IPS-11a (cell line): Measurements from ENCODE around the gene BUB1.
"Not testable (repeated sequence)": the region's sequence is repeated elsewhere in the genome, so short reads cannot be mapped to it uniquely, and the experiment has no call there.

Source experiments
- H3K4me3 ChIP-seq: one replicate; pipeline ENCODE4 v1.5.1; 2013; ENCODE audit warnings: low read depth, low read length, control low read depth

Gene BUB1

GRCh38 chr2:110659248-110659647, 18.6 kb downstream of the BUB1 start:
- H3K4me3 ChIP-seq: no peak overlapping the region

GRCh38 chr2:110657724-110658305, 20.0 kb downstream of the BUB1 start:
- no peak overlapping the region for H3K4me3 ChIP-seq

- H3K4me3 ChIP-seq: no peak overlapping the region
Measured at GRCh38 chr2:110655701-110656100, 22.2 kb downstream of the BUB1 start.

- no peak overlapping the region for H3K4me3 ChIP-seq
Measured at GRCh38 chr2:110653861-110654260, 24.0 kb downstream of the BUB1 start.

GRCh38 chr2:110650346-110650745, 27.5 kb downstream of the BUB1 start:
- H3K4me3 ChIP-seq: no peak overlapping the region

- H3K4me3 ChIP-seq: no peak overlapping the region
Measured at GRCh38 chr2:110647777-110648176, 30.1 kb downstream of the BUB1 start.

GRCh38 chr2:110645616-110646015, 32.2 kb downstream of the BUB1 start:
- H3K4me3 ChIP-seq: no peak overlapping the region

GRCh38 chr2:110644357-110644756, 33.5 kb downstream of the BUB1 start:
- H3K4me3 ChIP-seq: no peak overlapping the region

GRCh38 chr2:110642360-110642759, 35.5 kb downstream of the BUB1 start:
- H3K4me3 ChIP-seq: no peak overlapping the region

GRCh38 chr2:110639972-110640371, 37.9 kb downstream of the BUB1 start:
- H3K4me3 ChIP-seq: no peak overlapping the region

- no peak overlapping the region for H3K4me3 ChIP-seq
Measured at GRCh38 chr2:110638952-110639695, 38.7 kb downstream of the BUB1 start.

GRCh38 chr2:110638004-110638403, 39.9 kb downstream of the BUB1 start:
- H3K4me3 ChIP-seq: no peak overlapping the region

- H3K4me3 ChIP-seq: no peak overlapping the region
Measured at GRCh38 chr2:110637093-110637492, 40.8 kb downstream of the BUB1 start.

- H3K4me3 ChIP-seq: not testable (repeated sequence)
Measured at GRCh38 chr2:110635949-110636628, 41.8 kb downstream of the BUB1 start.

- H3K4me3 ChIP-seq: not testable (repeated sequence)
Measured at GRCh38 chr2:110627348-110627747, 50.5 kb downstream of the BUB1 start.

GRCh38 chr2:110619326-110619939, 58.4 kb downstream of the BUB1 start:
- not testable (repeated sequence) for H3K4me3 ChIP-seq

GRCh38 chr2:110613927-110614326, 63.9 kb downstream of the BUB1 start:
- not testable (repeated sequence) for H3K4me3 ChIP-seq

GRCh38 chr2:110610613-110611250, 67.1 kb downstream of the BUB1 start:
- H3K4me3 ChIP-seq: not testable (repeated sequence)

- H3K4me3 ChIP-seq: not testable (repeated sequence)
Measured at GRCh38 chr2:110609843-110610612, 67.8 kb downstream of the BUB1 start.

- H3K4me3 ChIP-seq: not testable (repeated sequence)
Measured at GRCh38 chr2:110608788-110609502, 68.9 kb downstream of the BUB1 start.
